Fibroblast of villous mesenchyme (primary cell): ENCODE results near the gene LBR. TPM values are rescaled to one million over a fixed set of nuclear protein-coding genes. Genes with fewer than 3 reads are reported as not detected.
A peak's percentile ranks its signal among the peaks of the same experiment; 100 is the strongest.

Experiments used
- DNase-seq: peaks from one replicate; pipeline ENCODE4 v3.0.0-alpha.2; 2010; ENCODE audit warnings: low read depth
- H3K4me3 ChIP-seq: 2 replicates; pipeline ENCODE4 v1.5.1; 2011; ENCODE audit warnings: low read depth, mild to moderate bottlenecking, low read length
- CTCF ChIP-seq: IDR thresholded peaks from 2 replicates; pipeline ENCODE4 v1.5.1; 2012; ENCODE audit warnings: low read depth, mild to moderate bottlenecking, low read length; ENCODE audit not compliant: insufficient read depth
- total RNA-seq: library from RNA; depleted of rRNA; stranded (reverse); fragments of >200 nt; gene quantifications from 2 replicates; pipeline ENCODE4 v1.2.3, GENCODE V29; 2012

The LBR gene
- total RNA-seq, 1 donor: 55.7 TPM

GRCh38 chr1:225451340-225451739 is 23.5 kb upstream of the LBR start:
- no peak for DNase-seq
- no peak for TF ChIP-seq CTCF
- no peak overlapping the region for H3K4me3 ChIP-seq

- DNase-seq: no peak
- H3K4me3 ChIP-seq: no peak overlapping the region
- no peak for TF ChIP-seq CTCF
Observed at GRCh38 chr1:225450491-225451191, 22.8 kb upstream of the LBR start.

GRCh38 chr1:225449774-225450173 is 21.9 kb upstream of the LBR start:
- no peak overlapping the region for H3K4me3 ChIP-seq
- no peak for TF ChIP-seq CTCF
- DNase-seq: no peak

GRCh38 chr1:225449261-225449660 is 21.4 kb upstream of the LBR start:
- TF ChIP-seq CTCF: no peak
- DNase-seq: no peak

GRCh38 chr1:225448146-225448805 is 20.4 kb upstream of the LBR start:
- DNase-seq: no peak
- H3K4me3 ChIP-seq: no peak overlapping the region
- no peak for TF ChIP-seq CTCF

More at GRCh38 chr1:225449261-225449660, 21.4 kb upstream of the LBR start:
- H3K4me3 ChIP-seq: no peak overlapping the region

GRCh38 chr1:225447650-225448089 is 19.8 kb upstream of the LBR start:
- peak; percentile 59 for DNase-seq
- H3K4me3 ChIP-seq: no peak overlapping the region
- no peak for TF ChIP-seq CTCF
